Thoracic aorta endothelial cell (primary cell): Measurements from ENCODE around the gene OSGEP. TPM values are rescaled to one million over a fixed set of nuclear protein-coding genes. Genes with fewer than 3 reads are reported as not detected.

Experiments
- small RNA-seq: library from RNA; depleted of rRNA; stranded (forward); fragments of <200 nt; gene quantifications from one replicate; pipeline ENCODE3, GENCODE V24; 2012
- total RNA-seq: library from RNA; depleted of rRNA; stranded (reverse); fragments of >200 nt; gene quantifications from 2 replicates; pipeline ENCODE4 v1.2.3, GENCODE V29; 2012

Gene OSGEP
- 39.1 and 46.2 TPM in 2 replicates for total RNA-seq

GRCh38 chr14:20454516-20455354 is at the start of gene OSGEP, which contains the start of gene APEX1:
Gene OSGEP, minus strand, starts transcription at chr14:20454812. Its CDS starts 129 bp downstream, at chr14:20454683.
Gene APEX1, plus strand, starts transcription at chr14:20455226. Its CDS starts 420 bp downstream, at chr14:20455646.

GRCh38 chr14:20469242-20469889 is 14.8 kb upstream of the OSGEP start, which contains the start of gene PNP:
Gene PNP, plus strand, starts transcription at chr14:20469406. Its CDS starts 119 bp downstream, at chr14:20469525.

DNA sequence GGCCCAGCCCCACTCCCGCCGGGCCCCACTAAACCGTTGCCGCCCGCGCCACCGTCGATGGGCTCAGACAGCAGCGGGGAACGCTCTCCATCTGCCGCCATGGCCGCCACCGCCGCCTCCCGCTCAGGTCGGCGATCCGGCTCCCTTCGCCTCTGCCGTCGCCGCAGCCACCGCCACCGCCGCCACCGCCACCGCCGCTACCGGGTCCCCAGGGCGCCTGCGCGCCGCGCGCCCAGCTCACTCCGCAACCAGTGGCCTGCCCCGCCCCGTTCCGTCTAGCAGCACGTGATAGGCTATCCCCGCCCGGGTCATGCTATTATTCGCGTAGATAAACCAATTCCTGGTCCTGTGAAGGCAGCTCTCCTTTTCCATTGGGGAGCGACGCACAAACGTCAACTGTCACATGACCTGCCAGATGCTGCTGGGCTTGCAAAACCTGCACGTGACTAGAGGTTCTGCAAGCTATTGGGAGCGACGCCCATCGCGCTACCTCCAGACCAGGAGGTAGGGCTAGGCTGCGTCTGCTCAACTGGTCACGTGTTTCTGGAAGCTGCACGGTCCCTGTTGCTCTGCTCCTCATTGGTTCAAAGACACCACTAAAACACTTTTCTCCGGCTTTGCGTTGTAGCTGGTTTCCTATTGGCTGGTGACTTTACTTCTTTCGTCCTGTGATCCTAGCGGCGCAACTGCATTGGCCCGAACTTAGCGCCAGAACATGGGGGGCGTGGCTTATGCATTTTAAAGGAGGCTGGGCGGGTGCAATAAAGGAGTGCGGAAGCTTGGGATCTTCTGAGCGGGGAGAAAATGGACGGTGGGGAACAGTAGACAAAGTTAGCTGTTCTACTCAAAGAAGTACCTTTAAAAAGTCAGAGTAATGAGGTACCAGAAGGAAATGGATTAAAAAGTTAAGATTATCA is 6.9 kb upstream of the OSGEP start, which contains the start of gene PIP4P1:
Gene PIP4P1, minus strand, starts transcription at position 210 of the 917 bp plus-strand sequence. Its CDS starts 109 bp downstream, at position 101.

GRCh38 chr14:20435582-20436362 is 18.8 kb downstream of the OSGEP start, which contains the start of gene KLHL33:
Gene KLHL33, minus strand, starts transcription at chr14:20436166. Its CDS starts 355 bp downstream, at chr14:20435811.

GRCh38 chr14:20412876-20413743 is 41.5 kb downstream of the OSGEP start, which contains the start of gene TEP1:
Gene TEP1, minus strand, starts transcription at chr14:20413501. Its CDS starts 5,062 bp downstream, at chr14:20408439.

Small RNAs within 50 kb of the gene (small RNA-seq; reads per million reads assigned to genes)
- 4.4 reads per million, percentile 77 among the genes with 10 or more reads in this experiment for gene RNA5SP382

Other genes with a start within 250 kb of the OSGEP start
- gene OR11H6, start 231.1 kb downstream of the OSGEP start, total RNA-seq, result not detected in 2 replicates
- not detected in 2 replicates for gene OR11H7, start 225.8 kb downstream of the OSGEP start, total RNA-seq
- gene OR11H4, start 215.5 kb downstream of the OSGEP start, total RNA-seq, result not detected in 2 replicates
- 17.7 and 28.3 TPM in 2 replicates for gene TTC5, start 148.9 kb downstream of the OSGEP start, total RNA-seq
- 35.2 and 41.4 TPM in 2 replicates for gene CCNB1IP1, start 121.5 kb downstream of the OSGEP start, total RNA-seq
- gene PARP2, start 111.2 kb downstream of the OSGEP start, total RNA-seq, result 21.3 and 22.3 TPM in 2 replicates
- 26.5 and 34.8 TPM in 2 replicates for gene TEP1, start 41.3 kb downstream of the OSGEP start, total RNA-seq
- not detected in 2 replicates for gene KLHL33, start 18.6 kb downstream of the OSGEP start, total RNA-seq
- 83.8 and 85.9 TPM in 2 replicates for gene APEX1, start 414 bp upstream of the OSGEP start, total RNA-seq
- gene PIP4P1, start 6.6 kb upstream of the OSGEP start, total RNA-seq, result 17.2 and 18.4 TPM in 2 replicates
- 298 and 424 TPM in 2 replicates for gene PNP, start 14.6 kb upstream of the OSGEP start, total RNA-seq
- gene RNASE10, start 50.7 kb upstream of the OSGEP start, total RNA-seq, result not detected in 2 replicates
- gene RNASE9, start 106.2 kb upstream of the OSGEP start, total RNA-seq, result not detected in 2 replicates
- not detected in 2 replicates for gene RNASE11, start 133.2 kb upstream of the OSGEP start, total RNA-seq
- not detected in 2 replicates for gene RNASE12, start 136.6 kb upstream of the OSGEP start, total RNA-seq
- not detected in 2 replicates for gene OR6S1, start 186.9 kb upstream of the OSGEP start, total RNA-seq
- 7.4 and 7.5 TPM in 2 replicates for gene RNASE4, start 229.7 kb upstream of the OSGEP start, total RNA-seq
- gene ANG, start 234.0 kb upstream of the OSGEP start, total RNA-seq, result 4.3 and 4.7 TPM in 2 replicates